Type B pancreatic cell (in vitro differentiated cells): ENCODE data around the gene CRIP2. TPM values are rescaled to one million over a fixed set of nuclear protein-coding genes. Genes with fewer than 3 reads are reported as not detected.
A peak's percentile ranks its signal among the peaks of the same experiment; 100 is the strongest.

Experiments
- DNase-seq: peaks from one replicate; pipeline ENCODE4 v3.0.0; 2021; ENCODE audit warnings: mixed read lengths; ENCODE audit not compliant: unreplicated experiment; ENCODE audit errors: extremely low spot score
- H3K27ac Mint-ChIP-seq: 2 replicates; pipeline ENCODE4 v1.8.0; 2021; ENCODE audit warnings: mild to moderate bottlenecking, mixed read lengths
- H3K27me3 Mint-ChIP-seq: 2 replicates; pipeline ENCODE4 v1.8.0; 2021; ENCODE audit warnings: mixed read lengths
- H3K36me3 Mint-ChIP-seq: 2 replicates; pipeline ENCODE4 v1.8.0; 2021; ENCODE audit warnings: mixed read lengths
- H3K4me1 Mint-ChIP-seq: one replicate; pipeline ENCODE4 v1.8.0; 2021; ENCODE audit warnings: mixed read lengths; ENCODE audit not compliant: unreplicated experiment
- H3K4me3 Mint-ChIP-seq: 2 replicates; pipeline ENCODE4 v1.8.0; 2021; ENCODE audit warnings: mild to moderate bottlenecking, mixed read lengths
- H3K9me3 Mint-ChIP-seq: 2 replicates; pipeline ENCODE4 v1.8.0; 2021; ENCODE audit warnings: mixed read lengths
- CTCF ChIP-seq: fragments of 200-600 bp; sonication (generic); conservative IDR thresholded peaks from 2 replicates; pipeline ENCODE4 v1.5.0; 2021; ENCODE audit warnings: antibody characterized with exemption, mild to moderate bottlenecking
- total RNA-seq: library from RNA; stranded (reverse); gene quantifications from 2 replicates; pipeline ENCODE4 v1.2.1, GENCODE V29; 2021; ENCODE audit warnings: low replicate concordance

Gene CRIP2
- total RNA-seq, 1 donor from 2014 or later, result 20.3 TPM

GRCh38 chr14:105473033-105473676 is 1.5 kb upstream of the CRIP2 start:
- H3K36me3 Mint-ChIP-seq, result no peaks in the 10 kb centered on the region
- H3K4me3 Mint-ChIP-seq, result peak overlapping the region; percentile 72
- no peak for TF ChIP-seq CTCF
- no peak for DNase-seq
- H3K27ac Mint-ChIP-seq, result no peak overlapping the region
- H3K9me3 Mint-ChIP-seq, result no peaks in the 10 kb centered on the region
- H3K4me1 Mint-ChIP-seq, result no peaks in the 10 kb centered on the region
- peaks cover 8% of the 10 kb centered on the region for H3K27me3 Mint-ChIP-seq

DNA sequence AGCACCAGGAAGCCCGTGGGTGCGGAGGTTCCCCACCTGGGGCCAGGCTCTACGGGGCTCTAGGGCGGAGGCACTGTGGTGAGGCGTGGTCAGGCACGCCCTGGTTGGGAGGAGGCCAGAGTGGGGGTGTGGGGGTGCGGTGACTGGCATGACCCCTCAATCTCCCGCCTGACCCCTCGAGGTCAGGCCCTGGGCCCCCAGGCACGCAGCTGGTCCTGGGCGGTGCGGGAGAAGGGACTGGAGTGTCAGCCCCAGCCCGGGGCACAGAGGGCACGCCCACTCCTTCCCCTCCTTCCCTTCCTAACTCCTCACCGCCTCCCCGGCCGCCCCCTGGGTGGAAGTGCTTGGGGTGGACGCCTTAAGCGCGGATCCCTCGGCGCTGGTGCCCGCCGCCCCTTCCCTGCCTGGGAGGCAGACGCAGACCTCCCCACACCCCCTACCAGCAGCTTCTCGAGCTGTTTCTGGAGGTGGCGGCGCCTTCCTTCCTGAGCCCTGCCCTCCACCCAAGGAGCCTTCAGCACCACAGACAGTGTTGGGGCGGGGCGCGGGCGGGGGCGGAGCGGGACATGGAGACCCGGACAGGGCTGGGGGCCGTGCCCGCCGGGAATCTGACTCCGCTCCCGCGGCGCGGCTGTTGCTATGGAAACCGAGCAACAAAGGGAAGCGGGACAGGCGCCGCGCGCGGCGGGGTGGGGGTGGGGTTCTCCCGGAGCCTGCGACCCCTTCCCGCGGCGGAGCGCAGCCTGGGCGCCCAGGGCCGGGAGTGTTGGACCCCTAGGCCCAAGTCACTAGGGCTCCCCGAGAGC is 741 bp upstream of the CRIP2 start:
- no peaks in the 10 kb centered on the region for H3K9me3 Mint-ChIP-seq
- peaks cover 8% of the 10 kb centered on the region for H3K27me3 Mint-ChIP-seq
- no peaks in the 10 kb centered on the region for H3K36me3 Mint-ChIP-seq
- no peak for TF ChIP-seq CTCF
- H3K4me1 Mint-ChIP-seq, result no peaks in the 10 kb centered on the region
- DNase-seq, result peak; percentile 92
- H3K4me3 Mint-ChIP-seq, result peak overlapping the region; percentile 72
- H3K27ac Mint-ChIP-seq, result no peak overlapping the region

DNA sequence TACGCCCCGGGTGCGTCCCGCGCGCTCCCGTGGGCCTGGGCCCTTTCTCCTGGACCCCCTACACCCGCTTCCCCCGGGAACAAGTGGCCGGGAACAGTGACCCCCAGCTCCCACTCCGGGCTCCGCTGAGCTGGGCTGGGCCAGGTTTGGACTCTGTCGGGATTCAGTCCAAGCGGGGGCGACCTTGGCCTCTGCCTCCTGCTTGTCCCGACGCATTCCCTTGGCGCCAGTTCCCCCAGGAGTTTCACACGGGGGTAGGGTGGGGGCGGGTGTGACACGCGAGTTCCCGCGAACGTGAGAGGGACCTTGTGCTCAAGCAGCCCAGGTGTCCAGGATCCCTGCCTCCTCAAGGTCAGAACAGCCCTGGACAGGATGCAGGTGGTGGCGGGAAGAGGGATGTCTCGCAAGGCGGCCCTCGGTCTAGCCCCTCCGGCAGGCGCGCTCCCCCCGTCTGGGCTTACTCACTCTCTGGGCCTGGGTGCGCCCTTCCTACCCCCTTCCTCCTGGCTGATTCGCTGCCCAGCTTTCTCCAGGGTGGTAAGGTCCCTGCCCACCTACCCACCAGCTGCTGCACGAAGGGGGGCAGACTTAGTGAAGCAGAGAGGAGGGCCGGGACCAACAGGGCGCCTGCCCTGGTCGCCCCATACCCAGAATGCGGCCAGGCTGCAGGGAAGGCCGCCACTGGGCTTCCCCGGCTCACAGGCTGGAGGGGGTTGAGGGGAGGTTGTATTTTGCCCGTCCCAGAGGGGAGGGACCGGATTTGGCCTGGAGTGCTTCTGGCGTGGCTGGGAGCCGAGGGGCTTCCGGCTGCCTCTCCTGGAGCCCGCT is 862 bp downstream of the CRIP2 start:
- Mint-ChIP-seq H3K4me3 (peak overlapping the region; percentile 64), H3K4me1 (no peaks in the 10 kb centered on the region), H3K27me3 (peaks cover 18% of the 10 kb centered on the region), H3K36me3 (no peaks in the 10 kb centered on the region), H3K27ac (no peak overlapping the region), H3K9me3 (no peaks in the 10 kb centered on the region)
- no peak for DNase-seq
- no peak for TF ChIP-seq CTCF

- Mint-ChIP-seq H3K27ac (no peak overlapping the region), H3K4me1 (peaks cover 4% of the 10 kb centered on the region), H3K4me3 (peak overlapping the region; percentile 64), H3K27me3 (peaks cover 22% of the 10 kb centered on the region), H3K36me3 (no peaks in the 10 kb centered on the region), H3K9me3 (no peaks in the 10 kb centered on the region)
- DNase-seq, result no peak
- no peak for TF ChIP-seq CTCF
Measured at GRCh38 chr14:105476097-105476830, 1.6 kb downstream of the CRIP2 start.
